SKM-1 (cell line): ENCODE data around the gene RRP1B.
A peak's percentile ranks its signal among the peaks of the same experiment; 100 is the strongest.

ENCODE experiments used
- DNase-seq: peaks from one replicate; lab custom pipeline; 2025; ENCODE audit not compliant: unreplicated experiment; lab: John Stamatoyannopoulos, UW

Gene RRP1B

DNA sequence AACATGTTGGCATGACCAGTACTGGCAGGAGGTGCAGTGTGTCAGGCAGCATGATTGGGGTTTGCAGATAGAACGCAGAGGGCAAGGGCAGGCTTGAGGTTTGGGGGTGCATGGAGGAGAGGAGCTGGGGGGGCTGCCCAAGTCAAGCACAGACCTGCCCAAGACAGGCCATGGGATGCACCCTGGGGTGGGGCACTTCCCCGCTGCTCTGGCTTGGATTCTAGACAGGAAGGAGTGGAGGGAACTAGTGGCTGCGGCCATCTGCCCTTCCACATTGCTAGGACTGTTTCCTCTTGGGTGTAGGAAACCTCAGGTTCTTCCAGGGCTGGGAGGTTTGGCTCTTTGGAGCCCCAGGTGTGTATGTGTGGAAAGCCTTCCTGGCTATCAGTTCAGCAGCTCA lies 62.6 kb downstream of the RRP1B start:
- no peak for DNase-seq

DNA sequence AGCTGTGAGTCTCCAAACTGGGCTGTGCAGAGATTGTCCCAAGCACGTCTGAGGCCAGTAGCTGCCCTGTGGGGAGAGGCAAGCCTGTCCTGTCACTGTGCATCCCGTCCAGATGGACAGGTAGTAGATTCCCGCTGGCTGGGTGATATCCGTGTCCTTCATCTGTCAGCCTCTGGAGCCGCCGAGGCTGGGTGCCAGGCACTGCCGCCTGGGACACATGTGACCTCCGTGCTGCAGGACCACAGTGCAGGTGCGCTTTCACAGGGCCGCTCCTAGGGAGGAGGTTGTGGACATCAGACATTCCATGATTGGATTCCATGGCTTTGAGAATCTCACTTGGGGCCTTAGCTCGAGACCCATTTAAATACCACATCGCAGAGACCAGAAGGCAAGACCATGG lies 64.3 kb downstream of the RRP1B start:
- no peak for DNase-seq

DNA sequence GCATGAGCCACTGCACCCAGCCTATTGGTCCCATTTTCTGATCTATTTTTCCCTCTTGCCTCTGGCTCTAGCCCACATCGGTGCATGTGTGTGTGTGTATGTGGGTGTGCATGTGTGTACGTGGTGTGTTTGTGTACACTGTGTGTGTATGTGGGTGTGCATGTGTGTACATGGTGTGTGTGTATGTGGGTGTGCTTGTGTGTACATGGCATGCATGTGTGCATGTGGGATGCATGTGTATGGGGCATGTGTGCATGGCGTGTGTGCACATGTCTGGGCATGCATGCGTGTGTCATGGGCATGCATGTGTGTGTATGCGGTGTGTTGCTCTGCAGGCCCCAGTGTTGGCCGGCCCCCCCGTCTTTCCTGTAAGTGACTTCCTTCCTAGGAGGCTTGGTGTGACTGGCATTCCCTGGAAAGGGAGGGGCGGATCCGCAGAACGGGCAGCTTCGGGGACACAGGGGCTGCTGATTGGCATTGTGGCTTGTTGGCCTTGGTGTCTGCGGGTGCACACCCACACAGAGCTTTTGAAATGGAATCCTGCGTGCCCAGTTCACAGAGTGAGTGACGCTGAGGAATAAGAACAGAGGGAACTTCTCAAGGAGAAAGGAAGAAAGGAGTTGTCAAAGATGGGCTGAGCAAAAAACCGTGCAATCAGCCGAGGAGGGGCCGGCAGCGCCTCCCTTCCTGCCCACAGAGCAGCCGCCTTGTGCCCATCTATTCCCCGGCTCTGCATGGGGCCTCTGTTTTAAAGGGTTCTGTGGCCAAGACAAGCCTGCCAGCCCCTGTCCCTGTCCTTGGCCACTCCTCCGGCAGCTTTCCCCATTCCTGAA lies 67.5 kb downstream of the RRP1B start:
- DNase-seq = no peak

DNA sequence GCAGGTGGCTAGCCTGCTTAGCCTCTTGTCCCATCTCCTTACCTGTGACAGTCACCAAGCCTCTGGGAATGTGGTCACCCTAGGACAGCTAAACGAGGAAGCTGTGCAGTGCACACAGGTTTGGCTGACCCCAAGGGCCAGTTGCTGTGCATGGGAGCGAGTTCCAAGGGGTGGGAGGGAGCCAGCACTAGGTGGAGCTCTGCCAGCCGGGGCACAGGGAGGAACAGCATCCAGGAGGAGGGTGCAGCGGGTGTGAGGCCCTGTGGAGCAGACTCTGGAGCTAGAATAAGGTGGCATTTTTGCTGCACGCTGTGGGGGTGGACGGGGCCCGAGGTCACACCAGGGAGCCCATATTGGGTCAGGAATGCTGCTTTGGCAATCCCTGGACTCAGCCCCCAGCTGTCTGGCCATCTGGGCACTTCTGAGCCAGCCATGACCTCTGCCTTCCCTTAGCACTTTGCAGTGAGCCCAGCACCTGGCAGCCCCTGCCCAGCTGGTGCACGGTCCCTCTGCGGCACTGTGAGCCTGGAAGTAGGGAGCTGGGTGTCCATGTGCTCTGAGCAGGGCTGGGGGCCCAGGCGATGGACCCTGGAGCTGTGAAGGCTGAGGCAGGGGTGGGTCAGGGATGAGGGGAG lies 68.3 kb downstream of the RRP1B start:
- DNase-seq = no peak

DNA sequence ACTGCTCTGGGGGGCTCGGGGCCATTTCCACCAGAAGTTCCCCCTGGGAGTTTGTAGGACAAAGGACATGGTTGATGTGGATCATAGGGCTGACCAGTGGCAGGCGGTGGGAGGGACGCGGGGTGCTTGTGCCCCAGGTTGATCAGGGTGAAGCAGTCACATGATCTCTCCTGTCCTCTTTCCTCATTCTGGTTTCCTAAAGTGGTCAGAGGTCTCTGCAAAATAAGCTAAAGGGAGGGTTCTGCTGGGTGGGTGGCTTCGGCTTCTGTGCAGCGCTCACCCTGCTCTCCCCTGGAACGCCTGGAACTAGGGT lies 68.8 kb downstream of the RRP1B start:
- DNase-seq = peak; percentile 48

DNA sequence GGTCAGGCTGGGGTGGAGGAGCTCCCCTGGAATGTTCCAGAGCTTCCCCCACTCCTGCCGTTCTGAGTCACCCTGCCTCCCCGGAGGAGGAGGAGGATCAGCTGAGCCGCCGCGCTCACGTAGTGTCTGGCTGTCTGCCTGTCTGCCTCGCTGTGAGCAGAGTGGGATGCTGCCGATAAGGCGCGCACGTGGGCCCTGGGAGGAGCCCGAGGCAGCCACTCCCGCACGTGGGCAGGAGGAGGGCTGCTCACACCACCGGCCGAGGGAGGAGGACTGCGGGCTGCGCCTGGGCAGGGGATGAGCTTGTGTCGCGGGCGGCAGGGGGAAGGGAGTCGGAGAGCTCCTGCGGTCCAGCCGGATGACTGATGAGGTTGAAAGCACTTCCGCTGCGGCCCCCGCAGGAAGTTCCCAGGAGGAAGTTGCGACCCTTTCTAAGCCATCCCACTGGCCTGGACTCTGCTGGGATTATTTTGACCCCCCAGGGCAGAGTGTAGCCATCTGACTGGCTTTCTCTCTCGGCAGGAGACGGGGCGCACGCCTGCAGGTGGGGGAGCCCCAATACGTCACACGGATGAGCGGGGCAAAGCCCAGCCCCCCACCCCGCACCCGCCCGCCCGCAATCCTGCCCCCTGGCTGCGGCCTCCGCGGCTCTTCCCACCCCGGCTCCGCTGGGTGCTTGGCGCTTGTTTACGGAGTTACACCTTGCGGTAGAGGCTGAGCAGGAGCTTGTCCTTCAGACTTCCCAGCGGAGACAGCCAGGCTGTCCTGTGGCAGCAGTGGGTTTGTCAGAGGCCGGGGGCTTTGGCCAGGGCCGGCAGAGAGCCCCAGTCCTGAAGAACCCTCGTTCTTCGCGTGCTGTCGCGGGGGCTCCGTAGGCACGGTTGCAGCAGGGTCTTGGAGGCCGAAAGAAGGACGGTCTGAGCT lies 69.4 kb downstream of the RRP1B start:
- peak; percentile 82 for DNase-seq

DNA sequence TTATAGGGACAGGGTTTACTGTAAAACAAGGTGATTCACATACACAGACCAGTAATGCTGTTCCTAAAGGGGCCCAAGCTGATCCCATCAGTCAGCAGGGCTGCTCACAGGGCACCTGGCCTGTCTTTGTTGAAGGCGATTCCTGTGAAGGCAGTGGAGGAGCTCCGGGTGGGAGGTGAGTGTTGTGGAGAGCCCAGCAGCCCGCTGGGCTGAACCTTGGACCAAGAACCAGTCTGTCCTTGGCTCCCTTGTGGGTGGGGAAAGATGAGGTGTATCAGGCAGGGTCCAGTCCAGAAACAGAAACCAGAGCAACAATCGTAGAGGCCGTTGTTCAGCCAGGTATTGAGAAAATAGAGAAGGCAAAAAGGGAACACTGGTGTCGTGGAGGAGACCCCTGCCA lies 72.1 kb downstream of the RRP1B start:
- no peak for DNase-seq

DNA sequence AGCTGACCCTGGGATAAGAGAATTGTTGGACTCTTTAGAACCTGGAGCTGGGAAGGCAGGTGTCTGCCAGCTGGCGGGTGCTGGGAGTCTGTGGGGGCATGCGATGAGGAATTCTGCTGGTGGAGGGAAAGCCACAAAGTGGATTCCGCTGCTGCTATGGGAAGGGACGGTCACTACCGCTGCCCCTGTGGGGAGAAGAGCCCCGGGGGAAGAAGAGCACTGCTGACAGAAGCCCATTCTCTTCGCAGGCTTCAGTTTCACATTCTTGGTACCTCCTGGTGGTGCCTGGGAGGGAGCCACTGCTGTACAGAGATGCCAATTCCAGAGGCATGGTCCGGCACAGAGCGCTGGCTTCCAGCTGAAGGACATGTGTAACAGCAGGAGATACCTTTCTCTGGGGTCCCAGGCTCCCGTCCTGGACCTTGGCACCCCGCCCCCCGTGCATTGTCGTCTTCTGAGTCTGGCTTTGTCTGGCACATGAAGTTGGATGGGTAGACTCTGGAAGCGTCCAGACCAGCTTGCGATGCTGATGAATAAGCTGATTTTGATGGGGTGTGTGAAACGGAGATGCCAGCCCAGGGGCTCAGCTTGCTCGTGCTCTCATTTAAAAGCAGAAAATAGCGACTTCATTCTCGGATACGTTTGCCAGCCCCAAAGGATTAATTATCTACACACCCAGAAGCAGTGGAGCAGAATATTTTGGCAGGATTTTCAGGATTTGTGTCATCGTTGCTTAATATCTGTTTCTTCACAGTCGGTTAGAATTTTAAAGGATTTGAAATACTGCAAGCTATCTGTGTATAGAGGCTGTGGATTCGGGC lies 72.7 kb downstream of the RRP1B start:
- DNase-seq = no peak

DNA sequence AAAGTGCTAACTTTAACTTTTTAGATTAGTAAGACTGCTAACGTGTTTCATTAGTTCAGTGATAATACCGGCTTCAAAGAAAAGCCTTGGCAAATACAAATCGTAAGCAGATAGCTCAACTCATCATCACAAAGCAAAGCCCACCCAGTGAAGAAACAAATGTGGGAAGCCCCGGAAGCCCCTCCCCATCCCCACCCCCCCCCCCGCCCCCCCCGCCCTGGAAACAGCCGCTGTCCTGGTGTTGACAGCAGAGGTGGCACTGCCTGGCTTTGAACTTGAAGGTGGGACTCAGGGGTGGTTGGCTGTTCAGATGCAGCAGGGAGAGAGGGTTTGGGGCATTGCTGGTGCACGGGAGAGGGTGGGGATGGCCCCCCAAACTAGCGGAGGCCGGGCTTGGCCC lies 73.7 kb downstream of the RRP1B start:
- no peak for DNase-seq

DNA sequence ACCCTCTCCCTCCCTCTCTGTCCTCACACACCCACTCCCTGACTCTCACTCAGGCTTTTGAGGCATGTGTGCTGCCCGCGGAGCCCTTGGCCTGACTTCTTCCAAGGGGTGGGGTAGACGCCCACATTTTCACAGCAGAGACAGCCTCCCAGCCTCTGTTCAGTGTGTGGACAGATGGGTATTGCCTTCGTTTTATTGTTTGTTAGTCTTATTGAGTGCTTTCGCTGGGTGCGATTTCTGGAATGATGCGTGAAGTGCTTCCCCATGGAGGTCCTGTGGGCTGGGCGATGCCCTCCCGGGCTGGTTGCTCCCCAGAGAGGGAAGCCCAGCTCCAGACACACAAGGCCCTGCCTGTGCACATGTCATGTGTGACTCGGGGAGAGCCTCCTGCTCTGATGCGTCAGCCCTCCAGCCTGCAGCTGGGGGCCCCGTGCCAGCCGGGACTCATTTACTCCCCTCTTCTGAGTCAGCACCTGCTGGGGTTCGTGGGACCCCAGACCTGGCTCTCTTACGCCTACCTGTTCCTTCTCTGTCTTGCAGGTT lies 74.2 kb downstream of the RRP1B start:
- DNase-seq = no peak

DNA sequence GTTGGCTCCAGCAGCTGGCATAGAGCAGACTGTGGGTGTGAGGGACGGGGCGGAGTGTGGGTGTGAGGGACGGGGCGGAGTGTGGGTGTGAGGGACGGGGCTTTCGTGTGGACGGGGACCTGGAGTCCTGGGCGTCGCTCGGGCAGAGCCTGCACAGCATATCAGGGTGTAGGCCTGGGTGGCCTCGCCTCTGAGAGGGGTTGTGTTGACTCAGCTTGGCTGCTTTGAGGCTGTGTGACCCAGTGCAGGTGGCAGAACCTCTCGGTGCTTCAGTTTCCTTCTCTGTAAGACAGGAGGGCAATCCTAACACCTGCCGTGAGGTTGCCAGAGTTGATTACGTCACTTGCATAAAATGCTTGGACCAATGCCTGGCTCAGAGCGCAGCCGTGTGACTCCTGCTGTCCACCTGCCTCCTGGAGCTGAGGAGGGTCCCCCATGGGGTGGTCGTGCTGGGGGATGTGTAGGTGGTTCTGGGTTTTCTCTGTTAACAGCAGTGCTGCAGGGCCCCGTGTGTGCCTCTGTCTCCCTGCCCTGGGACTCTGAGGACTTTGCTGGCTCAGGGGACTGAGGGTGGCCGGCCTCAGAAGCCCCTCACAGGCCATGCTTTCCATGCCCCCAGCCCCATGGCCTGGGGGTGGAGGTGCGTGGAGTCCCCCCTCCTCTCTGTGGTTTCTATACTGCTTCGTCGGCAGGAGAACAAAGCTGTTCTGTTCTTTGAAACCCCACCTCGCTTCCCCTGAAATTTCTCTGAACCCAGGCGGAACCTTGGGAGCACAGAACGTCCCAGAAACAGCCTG lies 75.0 kb downstream of the RRP1B start:
- no peak for DNase-seq

DNA sequence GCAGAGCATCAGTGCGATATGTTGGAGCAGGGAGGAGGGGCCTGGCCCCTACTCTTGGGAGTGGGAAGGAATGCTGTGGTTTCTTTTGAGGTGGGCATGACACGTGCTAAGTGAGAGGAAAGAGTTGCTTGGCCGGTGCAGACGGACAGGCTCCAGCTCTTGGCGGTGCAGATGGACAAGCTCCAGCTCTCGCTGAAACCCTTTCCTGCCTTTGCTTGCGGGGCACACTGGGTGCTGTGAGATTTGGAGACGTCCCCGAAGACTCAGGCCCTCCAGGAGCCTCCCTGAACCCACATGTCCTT lies 75.5 kb downstream of the RRP1B start:
- no peak for DNase-seq

DNA sequence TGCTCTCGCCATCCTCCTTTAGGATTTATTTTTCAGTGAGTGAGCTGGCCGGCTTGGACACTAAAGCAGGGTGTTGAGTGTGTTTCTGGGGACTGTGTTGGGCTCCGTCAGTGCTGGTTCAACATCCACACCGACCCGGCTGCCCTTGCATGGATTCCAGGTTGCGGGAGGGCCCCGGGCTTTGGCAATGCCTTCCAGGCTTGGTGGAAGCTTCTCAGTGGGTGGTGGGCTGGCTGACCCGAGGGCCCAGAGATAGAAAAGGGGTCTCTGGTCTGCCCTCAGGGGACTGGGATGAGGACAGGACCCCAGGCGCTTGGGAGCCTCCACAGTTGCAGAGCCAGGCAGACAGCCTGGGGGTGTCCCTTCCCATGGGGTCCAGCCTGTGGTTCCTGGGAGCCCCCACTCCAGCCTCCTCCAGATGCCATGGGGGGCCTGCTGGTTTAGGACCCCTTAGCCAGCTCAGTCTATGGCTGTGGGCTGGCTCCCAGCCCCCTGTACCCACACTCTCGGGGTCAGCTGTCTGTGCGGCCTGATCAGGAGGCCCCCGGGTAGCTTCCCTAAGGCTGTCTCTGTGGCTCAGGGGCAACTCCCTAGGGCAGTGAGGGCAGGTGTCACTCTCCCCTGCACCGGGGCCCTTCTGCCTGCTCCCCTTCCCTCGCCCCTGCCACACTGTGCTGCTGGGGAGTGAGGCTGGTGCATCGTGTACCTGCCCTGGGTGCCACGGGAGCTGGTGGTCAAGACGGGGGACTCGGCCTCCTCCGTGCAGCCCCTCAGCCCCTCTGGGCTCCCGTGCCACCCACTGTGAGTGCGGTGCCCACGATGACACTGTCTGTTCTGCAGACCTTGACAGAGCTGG lies 76.1 kb downstream of the RRP1B start:
- DNase-seq = no peak

DNA sequence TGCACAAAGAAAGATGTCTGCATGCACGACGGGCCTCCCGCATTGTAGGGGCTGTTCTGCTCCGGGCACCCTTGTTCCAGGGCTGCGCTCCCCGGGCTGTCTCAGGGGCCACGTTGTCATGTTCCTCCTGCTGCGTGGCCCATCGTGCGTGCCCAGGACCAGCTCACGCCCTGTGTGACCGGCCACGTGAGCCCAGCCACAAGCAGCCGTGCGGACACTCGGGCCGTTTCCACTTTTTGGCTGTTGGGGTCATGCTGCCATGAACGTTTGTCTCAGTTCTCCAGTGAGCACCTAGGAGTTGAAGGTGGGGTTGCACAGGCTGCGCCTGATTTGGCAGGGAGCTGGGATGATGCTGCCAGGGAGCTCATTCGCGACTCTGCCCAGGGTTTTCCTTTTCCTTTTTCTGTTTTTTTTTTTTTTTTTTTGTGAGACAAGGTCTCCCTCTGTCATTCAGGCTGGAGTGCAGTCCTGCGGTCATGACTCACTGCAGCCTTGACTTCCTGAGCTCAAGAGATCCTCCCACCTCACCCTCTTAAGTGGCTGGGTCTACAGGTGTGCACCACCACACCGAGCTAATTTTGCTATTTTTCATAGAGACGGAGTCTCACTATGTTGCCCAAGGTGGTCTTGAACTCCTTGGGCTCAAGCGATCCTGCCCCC lies 77.0 kb downstream of the RRP1B start:
- DNase-seq = no peak

DNA sequence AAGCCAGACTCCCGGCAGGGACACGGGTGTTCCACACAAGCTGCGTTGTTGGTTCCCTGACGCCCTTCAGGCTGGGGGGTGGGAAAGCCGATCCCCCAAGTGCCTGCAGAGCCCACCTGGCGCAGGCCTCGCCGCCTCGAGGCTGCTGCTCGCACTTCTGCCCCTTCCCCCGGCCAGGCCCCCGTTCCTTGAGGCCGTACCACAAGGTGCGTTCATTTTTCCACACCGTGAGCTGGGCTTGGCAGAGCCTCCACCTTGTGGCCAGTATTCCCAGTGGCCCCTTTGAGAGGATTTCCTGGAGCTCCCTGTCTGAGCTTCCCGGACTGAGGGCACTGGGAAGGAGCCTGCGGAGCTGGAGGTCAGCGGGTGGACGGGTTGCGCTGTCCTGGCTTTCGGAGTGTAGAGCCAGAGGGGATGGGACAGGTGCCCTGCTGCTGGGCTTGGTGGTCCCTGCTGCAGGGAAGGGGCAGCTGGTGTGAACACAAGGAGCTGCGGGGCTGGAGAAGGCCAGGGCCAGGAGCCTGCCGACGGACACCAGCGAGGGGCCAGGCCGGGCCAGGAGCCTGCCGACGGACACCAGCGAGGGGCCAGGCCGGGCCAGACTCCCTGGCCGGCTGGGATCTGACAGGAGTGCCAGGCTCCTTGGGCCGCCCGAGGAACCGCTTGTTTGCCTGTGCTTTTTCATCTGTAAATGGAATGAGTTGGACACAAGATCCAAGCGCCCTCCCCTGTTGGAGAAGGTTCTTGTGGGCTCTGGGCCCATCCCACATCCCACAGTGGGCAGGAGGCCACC lies 78.0 kb downstream of the RRP1B start:
- DNase-seq = no peak

DNA sequence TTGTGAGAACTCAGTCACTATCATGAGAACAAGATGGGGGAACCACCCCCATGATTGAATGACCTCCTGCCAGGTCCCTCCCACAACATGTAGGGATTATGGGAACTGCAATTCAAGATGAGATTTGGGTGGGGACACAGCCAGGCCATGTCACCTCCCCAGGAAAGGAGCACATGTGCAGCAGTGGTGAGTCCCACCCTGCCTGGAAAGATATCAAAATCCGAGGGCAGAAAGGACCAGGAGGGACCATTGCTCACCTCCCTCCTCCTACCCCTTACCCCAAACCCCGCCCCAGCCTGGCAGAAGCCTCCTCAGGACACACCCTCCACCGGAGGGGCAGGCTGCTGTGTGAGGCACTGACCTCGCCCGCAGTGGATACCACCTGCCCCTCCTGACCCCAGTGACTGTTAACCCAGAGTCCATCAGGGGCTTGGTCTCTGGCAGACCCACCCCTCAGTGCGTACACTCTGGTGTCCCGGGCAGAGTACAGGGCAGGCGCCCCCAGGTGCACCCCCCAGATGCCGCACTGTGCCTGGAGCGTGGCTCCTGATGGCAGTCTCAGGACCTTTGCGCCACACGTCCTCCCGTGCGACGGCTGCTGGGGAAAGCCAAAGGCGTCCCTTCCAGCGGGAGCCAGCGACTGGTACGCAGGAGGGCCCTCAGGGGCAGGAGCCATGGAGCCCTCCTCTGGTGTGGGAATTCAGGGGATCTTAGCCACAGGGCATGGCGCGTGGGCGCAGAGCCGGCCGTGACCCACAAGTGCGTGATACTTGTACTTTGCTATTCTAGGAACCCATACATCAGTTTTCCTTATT lies 80.5 kb downstream of the RRP1B start:
- no peak for DNase-seq
